Stomach smooth muscle (tissue), 2 donors: ENCODE results near the gene MYH10.

Experiments used
- H3K27ac ChIP-seq: one replicate; pipeline ENCODE4 v1.7.0; 2013; ENCODE audit warnings: mild to moderate bottlenecking, low read length, inconsistent platforms
- H3K27me3 ChIP-seq, 2 donors: one replicate each; pipeline ENCODE4 v1.7.0; 2013; ENCODE audit warnings: low read length in 2 of 2; ENCODE audit not compliant: insufficient read depth in 2 of 2, control insufficient read depth in 1 of 2
- H3K36me3 ChIP-seq, 2 donors: one replicate each; pipeline ENCODE4 v1.7.0; 2013; ENCODE audit warnings: low read length in 2 of 2; ENCODE audit not compliant: control insufficient read depth in 2 of 2, insufficient read depth in 2 of 2
- H3K4me1 ChIP-seq: one replicate; pipeline ENCODE4 v1.7.0; 2013; ENCODE audit warnings: low read length; ENCODE audit not compliant: control insufficient read depth, insufficient read depth
- H3K4me3 ChIP-seq, 2 donors: one replicate each; pipeline ENCODE4 v1.7.0; 2013; ENCODE audit warnings: low read length in 2 of 2
- H3K9ac ChIP-seq, 2 donors: one replicate each; pipeline ENCODE4 v1.7.0; 2013; ENCODE audit warnings: low read length in 2 of 2, mild to moderate bottlenecking in 1 of 2
- H3K9me3 ChIP-seq, 2 donors: one replicate each; pipeline ENCODE4 v1.7.0; 2013; ENCODE audit warnings: low read length in 2 of 2; ENCODE audit not compliant: control insufficient read depth in 2 of 2
- donor health status: healthy.
- donor health status: Pancreatic carcinoma.

Gene MYH10

DNA sequence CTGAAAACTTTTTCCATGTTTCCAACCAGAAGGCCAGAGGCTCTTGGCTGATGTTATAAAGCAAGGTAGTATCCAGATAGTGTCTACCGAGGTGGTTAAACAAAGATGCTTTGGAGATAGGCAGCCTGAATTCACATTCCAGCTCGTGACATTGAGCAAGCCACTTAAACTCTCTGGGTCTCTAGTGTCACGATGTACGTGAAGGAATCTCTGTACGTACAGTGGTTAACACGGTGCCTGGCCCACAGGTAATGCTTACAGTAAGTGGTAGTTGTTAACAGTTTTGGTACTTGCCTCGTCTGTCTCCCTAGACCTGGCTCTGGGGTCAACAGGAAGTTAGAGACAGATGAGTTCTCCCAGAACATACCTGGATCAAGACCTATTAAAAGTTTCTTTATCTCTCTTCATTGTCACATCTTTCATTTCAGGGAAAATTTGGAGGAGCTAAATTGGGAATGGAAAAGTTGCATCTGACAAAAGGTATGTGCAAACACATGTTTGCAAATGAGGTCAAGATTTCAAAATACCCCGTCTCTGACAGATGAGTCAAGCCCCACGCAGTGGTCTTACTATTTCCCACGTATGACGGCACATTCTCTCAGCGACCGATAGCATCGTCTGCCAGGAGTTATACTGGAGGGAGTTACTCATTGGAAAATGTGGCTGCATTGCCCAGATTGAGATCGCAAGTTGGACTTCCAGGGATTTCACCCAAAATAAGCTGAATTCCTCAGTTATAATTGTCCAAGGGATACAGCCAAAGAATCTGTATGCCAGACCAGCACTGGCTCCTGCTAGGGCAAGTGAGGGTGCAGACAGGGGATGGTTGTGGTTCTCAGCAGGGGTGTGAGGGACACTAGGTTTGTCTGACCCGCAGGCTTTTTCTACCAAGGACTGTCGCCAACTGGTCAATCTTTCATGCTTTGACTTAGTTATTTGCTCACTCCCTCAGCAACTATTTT is 18.9 kb upstream of the MYH10 start:
- Histone ChIP-seq H3K9me3 (no peaks in the 10 kb centered on the region), H3K36me3 (no peaks in the 10 kb centered on the region), H3K4me1 (peaks cover 2% of the 10 kb centered on the region), H3K27me3 (no peaks in the 10 kb centered on the region), H3K27ac (no peak overlapping the region), H3K9ac (no peak overlapping the region), H3K4me3 (no peak overlapping the region)

GRCh38 chr17:8647956-8648355 is 17.4 kb upstream of the MYH10 start:
- Histone ChIP-seq H3K4me3 (no peak overlapping the region), H3K9ac (no peak overlapping the region), H3K9me3 (no peaks in the 10 kb centered on the region), H3K36me3 (no peaks in the 10 kb centered on the region), H3K27ac (no peak overlapping the region), H3K27me3 (no peaks in the 10 kb centered on the region), H3K4me1 (peaks cover 2% of the 10 kb centered on the region)

GRCh38 chr17:8647202-8647601 is 16.7 kb upstream of the MYH10 start:
- Histone ChIP-seq H3K4me3 (no peak overlapping the region), H3K27ac (no peak overlapping the region), H3K9ac (no peak overlapping the region), H3K27me3 (no peaks in the 10 kb centered on the region), H3K36me3 (no peaks in the 10 kb centered on the region), H3K4me1 (peaks cover 2% of the 10 kb centered on the region), H3K9me3 (no peaks in the 10 kb centered on the region)

- Histone ChIP-seq H3K27ac (no peak overlapping the region), H3K9me3 (no peaks in the 10 kb centered on the region), H3K27me3 (no peaks in the 10 kb centered on the region), H3K9ac (no peak overlapping the region), H3K4me1 (no peaks in the 10 kb centered on the region), H3K4me3 (no peak overlapping the region), H3K36me3 (no peaks in the 10 kb centered on the region)
Observed at GRCh38 chr17:8644507-8644902, 14.0 kb upstream of the MYH10 start.

GRCh38 chr17:8643855-8644506 is 13.5 kb upstream of the MYH10 start:
- Histone ChIP-seq H3K4me3 (no peak overlapping the region), H3K4me1 (no peaks in the 10 kb centered on the region), H3K36me3 (no peaks in the 10 kb centered on the region), H3K9ac (no peak overlapping the region), H3K9me3 (no peaks in the 10 kb centered on the region), H3K27ac (no peak overlapping the region), H3K27me3 (no peaks in the 10 kb centered on the region)

DNA sequence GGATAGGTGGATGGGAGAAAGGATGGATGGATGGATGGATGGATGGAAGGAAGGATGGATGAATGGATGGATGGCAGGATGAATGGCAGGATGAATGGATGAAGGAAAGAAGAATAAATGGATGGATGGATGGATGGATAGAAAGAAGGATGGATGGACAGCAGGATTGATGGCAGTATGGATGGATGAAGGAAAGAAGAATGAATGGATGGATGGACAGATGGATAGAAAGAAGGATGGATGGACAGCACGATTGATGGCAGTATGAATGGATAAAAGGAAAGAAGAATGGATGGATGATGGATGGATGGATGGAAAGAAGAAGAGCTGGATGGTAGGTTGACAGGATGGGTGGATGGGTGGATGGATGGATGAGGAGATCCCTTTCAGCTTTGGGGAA is 9.2 kb upstream of the MYH10 start:
- H3K27ac ChIP-seq = no peak overlapping the region
- H3K27me3 ChIP-seq = no peaks in the 10 kb centered on the region
- no peaks in the 10 kb centered on the region for H3K36me3 ChIP-seq
- no peak overlapping the region for H3K4me3 ChIP-seq
- no peak overlapping the region for H3K9ac ChIP-seq
- H3K9me3 ChIP-seq = no peaks in the 10 kb centered on the region
- no peaks in the 10 kb centered on the region for H3K4me1 ChIP-seq

GRCh38 chr17:8632061-8632460 is 1.5 kb upstream of the MYH10 start:
- Histone ChIP-seq H3K9ac (no peak overlapping the region), H3K4me3 (no peak overlapping the region), H3K4me1 (peaks cover 6% of the 10 kb centered on the region), H3K27ac (no peak overlapping the region), H3K9me3 (no peaks in the 10 kb centered on the region), H3K27me3 (no peaks in the 10 kb centered on the region), H3K36me3 (no peaks in the 10 kb centered on the region)

GRCh38 chr17:8631554-8631877 is 991 bp upstream of the MYH10 start:
- H3K9ac ChIP-seq = peak overlapping the region; percentile 47 to 61
- no peaks in the 10 kb centered on the region for H3K9me3 ChIP-seq
- H3K4me3 ChIP-seq = peak overlapping the region; percentile 83 to 92
- peaks cover 6% of the 10 kb centered on the region for H3K4me1 ChIP-seq
- no peaks in the 10 kb centered on the region for H3K36me3 ChIP-seq
- H3K27ac ChIP-seq = peak overlapping the region; percentile 18
- H3K27me3 ChIP-seq = no peaks in the 10 kb centered on the region

DNA sequence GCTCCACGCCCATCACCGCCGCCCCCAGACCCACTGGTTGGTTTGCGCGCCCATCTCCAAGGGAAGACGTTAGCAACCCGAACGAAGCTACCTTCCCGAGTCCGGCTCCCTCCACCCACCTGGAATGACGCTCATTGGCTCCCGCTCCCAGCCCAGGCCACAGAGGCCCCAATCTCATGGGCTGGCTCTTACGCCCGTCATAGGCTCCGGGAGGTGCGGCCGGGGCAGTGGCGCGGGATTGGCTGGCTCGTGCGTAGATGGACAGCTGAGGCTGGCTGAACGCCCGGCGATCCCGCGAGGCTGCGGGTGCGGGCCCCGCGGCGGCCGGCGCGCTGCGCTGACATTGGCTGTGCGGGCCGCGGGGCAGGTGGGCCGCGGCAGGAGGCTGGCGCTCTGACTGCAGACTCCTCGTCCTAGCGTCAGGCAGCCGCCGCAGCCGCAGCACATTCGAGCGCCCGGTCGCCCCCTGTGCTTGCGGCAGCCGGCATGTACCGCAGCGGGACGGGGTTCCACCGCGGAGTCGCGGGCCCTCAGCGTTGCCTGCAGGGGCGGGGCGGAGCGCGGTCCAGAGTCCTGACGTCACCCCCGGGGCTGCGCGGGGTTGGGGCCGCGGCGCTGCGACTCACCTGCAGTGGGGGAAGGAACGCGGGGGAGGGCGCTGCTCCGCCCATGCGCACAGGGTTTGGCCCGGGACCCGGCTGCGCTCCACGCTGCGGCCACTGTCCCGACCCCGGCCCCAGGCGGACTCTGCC is 453 bp upstream of the MYH10 start:
- Histone ChIP-seq H3K27ac (peak overlapping the region; percentile 18), H3K4me3 (peak overlapping the region; percentile 83 to 92), H3K27me3 (no peaks in the 10 kb centered on the region), H3K4me1 (peaks cover 6% of the 10 kb centered on the region), H3K9ac (peak overlapping the region; percentile 47 to 61), H3K9me3 (no peaks in the 10 kb centered on the region), H3K36me3 (no peaks in the 10 kb centered on the region)

DNA sequence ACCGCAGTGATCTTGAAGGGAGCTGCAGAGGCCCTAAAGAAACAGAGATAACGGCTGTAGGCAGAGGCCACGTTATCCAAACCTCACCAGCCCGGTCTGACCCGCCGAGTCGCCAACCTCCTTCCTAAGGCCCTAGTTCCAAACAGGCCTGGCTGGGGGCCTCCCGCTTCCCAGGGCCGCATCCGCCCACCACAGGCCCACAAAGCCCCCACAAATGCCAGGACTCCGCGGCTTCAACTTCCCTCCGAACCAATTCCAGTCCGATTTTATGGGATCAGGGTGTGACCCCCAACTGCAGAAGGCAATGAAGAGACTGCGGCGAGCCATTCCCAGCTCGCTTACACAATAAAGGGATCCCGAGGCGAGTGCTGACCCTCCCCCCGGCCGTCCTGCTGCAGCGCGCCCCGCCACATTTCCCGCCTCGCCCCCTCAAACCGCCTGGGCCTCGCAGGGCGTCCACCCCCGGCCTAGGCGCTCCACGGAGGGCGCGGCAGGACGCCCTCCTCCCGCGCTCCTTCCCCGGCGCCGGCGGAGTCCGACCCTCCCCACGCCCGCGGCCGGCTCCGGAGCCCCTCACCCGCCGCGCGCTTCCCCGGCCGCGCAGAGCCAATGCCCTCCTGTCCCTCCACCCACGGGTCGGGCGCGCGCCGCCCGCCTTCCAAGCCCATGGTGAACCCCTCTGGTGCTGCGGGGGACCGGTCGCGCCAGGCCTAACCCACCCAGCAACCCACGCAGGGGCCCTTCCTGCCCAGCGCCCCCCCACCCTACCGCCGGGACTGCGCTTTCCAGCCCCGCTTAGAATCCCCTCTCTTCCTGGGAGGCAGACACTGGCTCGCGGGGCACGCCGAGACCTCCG is 926 bp downstream of the MYH10 start:
- H3K4me3 ChIP-seq = peak overlapping the region; percentile 83 to 92
- no peaks in the 10 kb centered on the region for H3K9me3 ChIP-seq
- peak overlapping the region; percentile 53 for H3K27ac ChIP-seq
- peak overlapping the region; percentile 67 to 68 for H3K9ac ChIP-seq
- no peaks in the 10 kb centered on the region for H3K27me3 ChIP-seq
- H3K36me3 ChIP-seq = no peaks in the 10 kb centered on the region
- peaks cover 6% of the 10 kb centered on the region for H3K4me1 ChIP-seq
